Thoracic aorta (tissue), 2 donors: ENCODE data around the gene MZT1. TPM values are rescaled to one million over a fixed set of nuclear protein-coding genes. Genes with fewer than 3 reads are reported as not detected.
A peak's percentile ranks its signal among the peaks of the same experiment; 100 is the strongest.

ENCODE experiments used
- ATAC-seq: fragments of 150-250 bp; one replicate; pipeline ENCODE4 v1.8.0; 2017; ENCODE audit warnings: low read depth; ENCODE audit not compliant: insufficient number of reproducible peaks, low FRiP score
- DNase-seq: peaks from one replicate; pipeline ENCODE4 v3.0.0-alpha.2; 2020; ENCODE audit warnings: low spot score
- H3K27ac ChIP-seq, 2 donors: fragments of 200-600 bp; sonication (generic); 1 replicate in 1 of 2; 2 replicates in 1 of 2; pipeline ENCODE4 v1.5.1; 2016; ENCODE audit warnings: mild to moderate bottlenecking in 2 of 2, moderate library complexity in 2 of 2
- H3K27me3 ChIP-seq: fragments of 200-600 bp; sonication (generic); replicated peaks from 2 replicates; pipeline ENCODE4 v1.6.0; 2016; ENCODE audit warnings: mild to moderate bottlenecking; ENCODE audit not compliant: insufficient read depth
- H3K36me3 ChIP-seq: fragments of 200-600 bp; sonication (generic); one replicate; pipeline ENCODE4 v1.5.1; 2016
- H3K4me1 ChIP-seq, 2 donors: fragments of 200-600 bp; sonication (generic); 1 replicate in 1 of 2; 2 replicates in 1 of 2; pipeline versions ENCODE4 v1.5.1 to v1.6.0; 2016; ENCODE audit warnings: low read depth in 2 of 2, mild to moderate bottlenecking in 1 of 2; ENCODE audit not compliant: control insufficient read depth in 1 of 2
- H3K4me3 ChIP-seq: fragments of 200-600 bp; sonication (generic); 2 replicates; pipeline ENCODE4 v1.5.1; 2016; ENCODE audit warnings: mild to moderate bottlenecking
- H3K9me3 ChIP-seq: fragments of 200-600 bp; sonication (generic); 2 replicates; pipeline ENCODE4 v1.5.1; 2016
- CTCF ChIP-seq: fragments of 200-600 bp; sonication (generic); IDR thresholded peaks from one replicate; pipeline ENCODE4 v1.5.1; 2019; ENCODE audit warnings: antibody characterized with exemption
- total RNA-seq, 2 donors: library from RNA; depleted of rRNA; stranded (reverse); fragments of >200 nt; gene quantifications; one replicate each; pipeline versions ENCODE4 v1.1.0 to v1.2.3, GENCODE V29; 2016

Gene MZT1
- total RNA-seq, 2 donors from 2014 or later, result 5.1 to 8.0 TPM

DNA sequence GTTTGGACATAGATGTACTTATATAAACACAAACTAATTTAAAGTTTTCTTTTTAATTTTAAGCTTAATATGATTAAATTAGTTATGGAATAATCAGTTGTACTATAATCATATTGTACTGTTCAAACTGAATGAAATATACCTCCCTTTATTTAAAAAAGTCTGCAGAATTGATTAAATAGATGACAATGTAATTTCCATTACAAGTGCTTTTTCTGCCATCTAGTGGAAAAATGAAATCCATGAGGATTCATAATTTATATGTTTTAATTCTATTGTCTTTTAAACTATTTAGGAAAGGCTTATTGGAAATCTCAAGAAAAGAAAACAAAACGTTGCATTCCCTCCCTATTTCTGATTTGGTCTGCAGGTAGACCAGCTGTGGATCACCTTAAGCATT lies 30.9 kb downstream of the MZT1 start:
- H3K27me3 ChIP-seq, result no peaks in the 10 kb centered on the region
- TF ChIP-seq CTCF, result peak; percentile 31
- no peak overlapping the region for H3K4me3 ChIP-seq
- ATAC-seq, result no peak
- no peak overlapping the region for H3K27ac ChIP-seq
- H3K4me1 ChIP-seq, result no peaks in the 10 kb centered on the region
- H3K9me3 ChIP-seq, result no peaks in the 10 kb centered on the region
- no peak for DNase-seq
- no peaks in the 10 kb centered on the region for H3K36me3 ChIP-seq

DNA sequence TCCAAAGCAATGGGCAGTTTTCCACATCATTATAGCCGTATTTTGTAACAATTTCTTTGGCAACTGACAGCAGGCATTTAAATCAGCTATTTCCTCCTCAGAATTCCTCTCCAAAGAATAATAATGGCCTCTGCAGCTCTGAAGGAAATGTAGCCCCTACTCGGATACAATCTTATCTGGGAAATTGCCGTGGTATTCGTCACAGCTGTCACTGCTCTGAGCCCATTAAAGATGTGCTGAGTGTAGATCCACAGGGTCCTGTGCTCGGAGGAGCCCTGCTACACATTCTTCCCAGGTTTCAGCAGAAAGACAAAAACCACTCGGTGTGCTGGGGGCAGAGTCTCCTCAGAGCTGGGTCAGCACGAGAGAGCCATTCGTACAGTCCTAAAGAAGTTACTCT lies 33.1 kb downstream of the MZT1 start:
- no peaks in the 10 kb centered on the region for H3K27me3 ChIP-seq
- no peak for TF ChIP-seq CTCF
- no peak overlapping the region for H3K4me3 ChIP-seq
- H3K27ac ChIP-seq, result no peak overlapping the region
- H3K4me1 ChIP-seq, result no peaks in the 10 kb centered on the region
- no peak for ATAC-seq
- no peak for DNase-seq
- H3K36me3 ChIP-seq, result no peaks in the 10 kb centered on the region
- H3K9me3 ChIP-seq, result no peaks in the 10 kb centered on the region

DNA sequence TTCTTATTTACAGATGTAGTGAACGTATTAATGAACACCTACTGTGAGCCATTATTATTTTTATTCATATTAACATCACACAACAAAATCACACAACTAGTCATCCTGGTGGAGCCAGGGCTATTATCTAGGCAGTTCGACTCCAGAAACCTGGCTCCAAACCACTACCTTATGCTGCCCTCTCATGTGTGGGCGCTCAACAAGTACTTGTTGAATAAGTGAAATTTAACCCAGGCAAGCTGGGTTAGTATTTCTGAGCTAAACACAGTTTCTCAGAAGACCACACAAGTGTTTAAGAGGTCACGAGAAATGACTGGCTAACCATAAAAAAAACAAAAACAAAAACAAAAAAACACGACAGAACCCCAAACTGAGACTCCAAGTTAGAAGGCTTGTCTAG lies 33.6 kb downstream of the MZT1 start:
- no peaks in the 10 kb centered on the region for H3K27me3 ChIP-seq
- TF ChIP-seq CTCF, result no peak
- no peak for DNase-seq
- H3K9me3 ChIP-seq, result no peaks in the 10 kb centered on the region
- H3K4me3 ChIP-seq, result no peak overlapping the region
- no peaks in the 10 kb centered on the region for H3K36me3 ChIP-seq
- H3K4me1 ChIP-seq, result no peaks in the 10 kb centered on the region
- no peak for ATAC-seq
- no peak overlapping the region for H3K27ac ChIP-seq

DNA sequence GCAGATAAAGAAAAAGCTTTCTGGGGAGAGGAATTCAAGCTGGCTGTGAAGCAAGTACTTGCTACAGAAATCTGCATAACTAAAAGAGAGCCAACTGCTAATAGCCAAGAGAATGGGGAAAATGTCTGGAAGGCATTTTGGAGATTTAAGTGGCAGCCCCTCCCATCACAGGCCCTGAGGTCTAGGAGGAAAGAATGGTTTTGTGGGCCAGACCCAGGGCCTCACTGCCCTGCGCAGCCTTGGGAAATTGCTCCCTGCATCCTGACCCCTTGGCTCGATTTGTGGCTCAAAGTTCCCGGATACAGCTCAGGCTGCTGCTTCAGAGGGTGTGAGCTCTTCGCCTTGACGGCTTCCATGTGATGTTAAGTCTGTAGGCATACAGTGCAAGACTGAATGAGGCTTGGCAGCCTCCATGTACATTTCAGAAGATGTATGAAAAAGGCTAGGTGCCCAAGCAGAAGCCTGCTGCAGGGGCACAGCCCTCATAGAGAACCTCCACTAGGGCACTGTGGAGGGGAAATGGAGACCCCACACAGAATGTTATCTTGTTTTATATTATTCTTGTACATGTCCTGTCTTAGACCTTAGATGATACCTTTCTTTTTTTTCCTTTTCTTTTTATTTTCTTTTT lies 34.4 kb downstream of the MZT1 start:
- TF ChIP-seq CTCF, result no peak
- Histone ChIP-seq H3K27me3 (no peaks in the 10 kb centered on the region), H3K4me3 (no peak overlapping the region), H3K4me1 (no peaks in the 10 kb centered on the region), H3K36me3 (no peaks in the 10 kb centered on the region), H3K27ac (no peak overlapping the region), H3K9me3 (no peaks in the 10 kb centered on the region)
- DNase-seq (no peak), ATAC-seq (no peak)

DNA sequence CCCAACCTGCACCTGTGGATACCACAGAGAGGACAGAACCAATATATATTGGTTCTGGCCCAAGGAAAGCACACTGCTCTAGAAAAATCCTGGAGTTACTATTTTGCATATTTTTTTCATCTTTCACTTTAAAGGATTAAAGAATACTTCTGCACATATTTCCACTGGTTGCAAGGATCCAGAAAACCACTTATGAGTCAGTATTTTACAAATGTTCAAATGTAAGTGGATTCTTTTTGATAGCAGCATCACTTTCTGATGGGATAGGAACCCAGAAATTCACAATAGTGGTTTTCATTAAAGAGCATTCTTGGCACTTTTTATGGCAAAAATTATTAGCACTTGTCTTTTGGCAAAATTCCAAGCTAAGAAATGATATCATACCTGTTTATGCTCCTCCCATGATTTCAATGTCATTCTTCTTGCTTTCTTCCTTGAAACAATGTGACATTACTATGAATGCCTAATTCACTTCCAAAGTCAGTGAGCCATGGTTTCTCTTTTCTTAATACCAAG lies 38.2 kb downstream of the MZT1 start:
- H3K4me3 ChIP-seq, result no peak overlapping the region
- H3K27ac ChIP-seq, result no peak overlapping the region
- H3K36me3 ChIP-seq, result no peaks in the 10 kb centered on the region
- peaks cover 0 to 9% of the 10 kb centered on the region in 2 donors for H3K4me1 ChIP-seq
- H3K9me3 ChIP-seq, result no peaks in the 10 kb centered on the region
- DNase-seq (no peak), ATAC-seq (no peak)
- no peaks in the 10 kb centered on the region for H3K27me3 ChIP-seq
- no peak for TF ChIP-seq CTCF
